Mesenchymal stem cell (in vitro differentiated cells and primary cell): ENCODE data around the gene PAWR.

Experiments used
- DNase-seq: peaks from one replicate; pipeline ENCODE4 v3.0.0-alpha.2; 2013
- H2AFZ ChIP-seq: one replicate; pipeline ENCODE4 v1.6.1; 2013; ENCODE audit warnings: low read depth, mild to moderate bottlenecking, control low read depth, inconsistent platforms, low read length, moderate library complexity
- H2AK5ac ChIP-seq: 2 replicates; pipeline ENCODE4 v1.6.1; 2013; ENCODE audit warnings: low read length, moderate library complexity, mild to moderate bottlenecking, inconsistent platforms; ENCODE audit not compliant: severe bottlenecking
- H2BK120ac ChIP-seq: one replicate; pipeline ENCODE4 v1.6.1; 2013; ENCODE audit warnings: low read depth, mild to moderate bottlenecking, inconsistent platforms, low read length, moderate library complexity
- H2BK12ac ChIP-seq, 2 experiments: one replicate each; pipeline ENCODE4 v1.6.1; 2013; ENCODE audit warnings: inconsistent platforms in 2 of 2, low read length in 2 of 2, mild to moderate bottlenecking in 2 of 2, moderate library complexity in 2 of 2, control low read depth in 1 of 2
- H2BK15ac ChIP-seq: one replicate; pipeline ENCODE4 v1.6.1; 2013; ENCODE audit warnings: mild to moderate bottlenecking, low read depth, inconsistent platforms; ENCODE audit not compliant: poor library complexity, severe bottlenecking
- H2BK5ac ChIP-seq: 2 replicates; pipeline ENCODE4 v1.6.1; 2013; ENCODE audit warnings: low read depth, mild to moderate bottlenecking, low read length, control low read depth, inconsistent platforms; ENCODE audit not compliant: poor library complexity, severe bottlenecking
- H3K14ac ChIP-seq, 2 experiments: one replicate each; pipeline ENCODE4 v1.6.1; 2013; ENCODE audit warnings: inconsistent platforms in 2 of 2, low read length in 2 of 2, control low read depth in 1 of 2, mild to moderate bottlenecking in 1 of 2, moderate library complexity in 1 of 2
- H3K18ac ChIP-seq, 2 experiments: one replicate each; pipeline ENCODE4 v1.6.1; 2013; ENCODE audit warnings: inconsistent platforms in 2 of 2, low read length in 2 of 2, control low read depth in 1 of 2, low read depth in 1 of 2, mild to moderate bottlenecking in 1 of 2
- H3K23ac ChIP-seq, 2 experiments: one replicate each; pipeline ENCODE4 v1.6.1; 2013; ENCODE audit warnings: inconsistent platforms in 2 of 2, low read length in 2 of 2, mild to moderate bottlenecking in 2 of 2, moderate library complexity in 2 of 2, control low read depth in 1 of 2
- H3K27ac ChIP-seq: 2 replicates; pipeline ENCODE4 v1.5.1; 2013; ENCODE audit warnings: mild to moderate bottlenecking, moderate library complexity, low read length, control low read depth, inconsistent platforms; ENCODE audit not compliant: poor library complexity, severe bottlenecking
- H3K27me3 ChIP-seq, 2 experiments: 2 replicates each; pipeline versions ENCODE4 v1.6.1 to v1.7.0; 2013; ENCODE audit warnings: low read length in 2 of 2, mild to moderate bottlenecking in 2 of 2, moderate library complexity in 2 of 2, control low read depth in 1 of 2, inconsistent platforms in 1 of 2; ENCODE audit not compliant: control insufficient read depth in 1 of 2, insufficient read depth in 1 of 2
- H3K36me3 ChIP-seq, 2 experiments: 2 replicates each; pipeline versions ENCODE4 v1.6.1 to v1.7.0; 2013; ENCODE audit warnings: low read length in 2 of 2, control low read depth in 1 of 2, inconsistent platforms in 1 of 2, low read depth in 1 of 2, mild to moderate bottlenecking in 1 of 2; ENCODE audit not compliant: insufficient read depth in 2 of 2, control insufficient read depth in 1 of 2
- H3K4ac ChIP-seq, 2 experiments: one replicate each; pipeline ENCODE4 v1.6.1; 2013; ENCODE audit warnings: inconsistent platforms in 2 of 2, low read length in 2 of 2, mild to moderate bottlenecking in 2 of 2, moderate library complexity in 2 of 2, control low read depth in 1 of 2, low read depth in 1 of 2
- H3K4me1 ChIP-seq: 2 replicates; pipeline ENCODE4 v1.6.1; 2013; ENCODE audit warnings: low read depth, low read length, control low read depth; ENCODE audit not compliant: control insufficient read depth, insufficient read depth
- H3K4me2 ChIP-seq: 2 replicates; pipeline ENCODE4 v1.6.1; 2013; ENCODE audit warnings: low read length, mild to moderate bottlenecking, inconsistent platforms; ENCODE audit not compliant: poor library complexity, severe bottlenecking
- H3K4me3 ChIP-seq, 2 experiments: 2 replicates each; pipeline versions ENCODE4 v1.5.1 to v1.7.0; 2013; ENCODE audit warnings: low read length in 2 of 2, mild to moderate bottlenecking in 2 of 2, control low read depth in 1 of 2, low read depth in 1 of 2; ENCODE audit not compliant: insufficient read depth in 1 of 2
- H3K79me1 ChIP-seq: replicated peaks from 2 replicates; pipeline ENCODE4 v1.6.1; 2013; ENCODE audit warnings: mild to moderate bottlenecking, control low read depth, low read length, inconsistent platforms; ENCODE audit not compliant: poor library complexity, severe bottlenecking
- H3K9ac ChIP-seq: 2 replicates; pipeline ENCODE4 v1.7.0; 2013; ENCODE audit warnings: mild to moderate bottlenecking, low read length, moderate library complexity
- H3K9me3 ChIP-seq: 2 replicates; pipeline ENCODE4 v1.7.0; 2013; ENCODE audit warnings: mild to moderate bottlenecking, low read length; ENCODE audit not compliant: control insufficient read depth
- H4K8ac ChIP-seq: one replicate; pipeline ENCODE4 v1.6.1; 2013; ENCODE audit warnings: inconsistent platforms, mild to moderate bottlenecking, low read length, moderate library complexity
- H4K91ac ChIP-seq: one replicate; pipeline ENCODE4 v1.6.1; 2013; ENCODE audit warnings: mild to moderate bottlenecking, low read length, inconsistent platforms
- WGBS: methylation state at CpG from one replicate; pipeline ENCODE4 v1.1.7; 2013; ENCODE audit warnings: mixed read lengths; 5-methylcytosine and 5-hydroxymethylcytosine counted together

PAWR gene

GRCh38 chr12:79692860-79693577, 2.3 kb upstream of the PAWR start:
- Histone ChIP-seq H3K4ac (no peak overlapping the region), H3K27me3 (no peaks in the 10 kb centered on the region), H3K79me1 (peaks cover 10% of the 10 kb centered on the region), H2BK15ac (no peak overlapping the region), H3K27ac (no peak overlapping the region), H4K8ac (no peak overlapping the region), H3K9me3 (no peaks in the 10 kb centered on the region), H2BK5ac (no peak overlapping the region), H3K14ac (no peak overlapping the region), H2AFZ (no peak overlapping the region), H3K4me1 (no peaks in the 10 kb centered on the region), H2BK12ac (no peak overlapping the region), H3K4me2 (no peak overlapping the region), H4K91ac (no peak overlapping the region), H3K18ac (no peak overlapping the region), H3K4me3 (no peak overlapping the region), H2BK120ac (no peak overlapping the region), H3K23ac (no peak overlapping the region), H3K9ac (no peak overlapping the region), H3K36me3 (peaks cover 0 to 4% of the 10 kb centered on the region in 2 experiments), H2AK5ac (no peak overlapping the region)
- WGBS = 91% methylated on average over 4 of the region's 6 CpGs
- peak; percentile 8 for DNase-seq

DNA sequence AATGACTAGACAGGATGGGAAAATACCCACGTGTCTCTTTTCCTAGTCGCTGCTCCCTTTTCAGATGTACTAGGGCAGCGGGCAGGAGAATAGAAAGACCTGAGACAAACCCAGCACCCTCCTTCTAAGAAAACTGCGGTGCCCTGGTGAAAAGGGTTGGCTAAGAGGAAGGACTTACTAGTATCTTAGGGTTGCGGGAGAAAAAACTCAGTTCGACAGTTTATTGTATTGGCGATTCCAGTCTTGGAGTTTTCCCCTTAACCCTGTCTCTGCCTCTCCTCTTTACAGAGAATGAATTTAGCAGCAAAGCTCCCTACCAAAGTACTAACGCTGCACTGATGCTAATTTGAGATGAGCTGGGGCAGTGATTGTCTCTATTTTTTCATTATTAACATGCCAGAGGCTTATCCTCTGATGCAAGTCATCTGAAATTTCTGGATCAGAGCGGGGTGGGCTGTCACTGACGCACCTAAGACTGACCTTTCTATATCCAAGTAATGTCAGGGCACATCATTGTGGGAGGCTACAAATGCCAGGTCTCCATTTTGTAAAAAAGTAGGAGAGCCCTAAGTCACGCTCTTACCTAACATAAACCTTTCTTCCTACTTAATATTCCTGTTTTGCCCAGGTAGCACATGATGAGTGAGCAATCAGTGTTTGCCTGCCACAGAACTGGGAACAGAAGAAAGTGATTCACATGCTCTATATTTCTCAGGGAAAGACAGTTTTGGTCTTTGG, 916 bp upstream of the PAWR start:
- no peaks in the 10 kb centered on the region for H3K9me3 ChIP-seq
- H3K4me1 ChIP-seq = no peaks in the 10 kb centered on the region
- H2BK5ac ChIP-seq = no peak overlapping the region
- H3K4ac ChIP-seq = no peak overlapping the region
- H4K91ac ChIP-seq = no peak overlapping the region
- H3K36me3 ChIP-seq = peaks cover 0 to 4% of the 10 kb centered on the region in 2 experiments
- peak overlapping the region; percentile 86 for H3K27ac ChIP-seq
- WGBS = 4% methylated on average over 10 of the region's 11 CpGs
- peak overlapping the region; percentile 79 for H3K9ac ChIP-seq
- H3K79me1 ChIP-seq = peaks cover 8% of the 10 kb centered on the region
- H3K4me3 ChIP-seq = peak overlapping the region in 1 of 2 experiments; percentile 85
- peak overlapping the region; percentile 76 for H3K4me2 ChIP-seq
- no peak overlapping the region for H2BK120ac ChIP-seq
- H3K18ac ChIP-seq = peak overlapping the region in 1 of 2 experiments; percentile 59
- no peak overlapping the region for H4K8ac ChIP-seq
- H2AFZ ChIP-seq = no peak overlapping the region
- no peak overlapping the region for H3K23ac ChIP-seq
- no peak overlapping the region for H2AK5ac ChIP-seq
- DNase-seq = peak; percentile 56
- no peak overlapping the region for H2BK15ac ChIP-seq
- no peak overlapping the region for H2BK12ac ChIP-seq
- H3K27me3 ChIP-seq = no peaks in the 10 kb centered on the region
- H3K14ac ChIP-seq = no peak overlapping the region

GRCh38 chr12:79690142-79690637, 574 bp downstream of the PAWR start:
- Histone ChIP-seq H4K91ac (peak overlapping the region; percentile 83), H3K4me1 (no peaks in the 10 kb centered on the region), H3K4ac (peak overlapping the region in 1 of 2 experiments; percentile 19), H3K36me3 (peaks cover 0 to 4% of the 10 kb centered on the region in 2 experiments), H3K23ac (peak overlapping the region in 1 of 2 experiments; percentile 94), H2AK5ac (no peak overlapping the region), H3K9ac (peak overlapping the region; percentile 79), H3K4me3 (peak overlapping the region; percentile 79 to 85), H3K14ac (peak overlapping the region in 1 of 2 experiments; percentile 79), H3K79me1 (peaks cover 8% of the 10 kb centered on the region), H3K27me3 (no peaks in the 10 kb centered on the region), H3K9me3 (no peaks in the 10 kb centered on the region), H2BK15ac (peak overlapping the region; percentile 94), H2BK12ac (peak overlapping the region in 1 of 2 experiments; percentile 16), H3K4me2 (peak overlapping the region; percentile 64), H2AFZ (peak overlapping the region; percentile 86), H3K18ac (peak overlapping the region; percentile 75 to 90), H2BK5ac (peak overlapping the region; percentile 73), H4K8ac (peak overlapping the region; percentile 85), H2BK120ac (peak overlapping the region; percentile 98), H3K27ac (peak overlapping the region; percentile 86)
- WGBS = under 1% methylated on average over 32 of the region's 45 CpGs
- DNase-seq = peak; percentile 61
